ENCODE measurements around the gene ZNF343. TPM values are rescaled to one million over a fixed set of nuclear protein-coding genes. Genes with fewer than 3 reads are reported as not detected.

ZNF343 gene
- total RNA-seq, 4 donors from 2014 or later: 6.1 to 14.3 (median 12.7) TPM

- Histone ChIP-seq H3K27me3 (no peaks in the 10 kb centered on the region), H3K36me3 (peaks cover 0 to 65% of the 10 kb centered on the region in 2 donors), H3K9me3 (no peaks in the 10 kb centered on the region), H3K4me3 (no peak overlapping the region), H3K4me1 (no peaks in the 10 kb centered on the region), H3K27ac (no peak overlapping the region)
- TF ChIP-seq, protein P1, sequence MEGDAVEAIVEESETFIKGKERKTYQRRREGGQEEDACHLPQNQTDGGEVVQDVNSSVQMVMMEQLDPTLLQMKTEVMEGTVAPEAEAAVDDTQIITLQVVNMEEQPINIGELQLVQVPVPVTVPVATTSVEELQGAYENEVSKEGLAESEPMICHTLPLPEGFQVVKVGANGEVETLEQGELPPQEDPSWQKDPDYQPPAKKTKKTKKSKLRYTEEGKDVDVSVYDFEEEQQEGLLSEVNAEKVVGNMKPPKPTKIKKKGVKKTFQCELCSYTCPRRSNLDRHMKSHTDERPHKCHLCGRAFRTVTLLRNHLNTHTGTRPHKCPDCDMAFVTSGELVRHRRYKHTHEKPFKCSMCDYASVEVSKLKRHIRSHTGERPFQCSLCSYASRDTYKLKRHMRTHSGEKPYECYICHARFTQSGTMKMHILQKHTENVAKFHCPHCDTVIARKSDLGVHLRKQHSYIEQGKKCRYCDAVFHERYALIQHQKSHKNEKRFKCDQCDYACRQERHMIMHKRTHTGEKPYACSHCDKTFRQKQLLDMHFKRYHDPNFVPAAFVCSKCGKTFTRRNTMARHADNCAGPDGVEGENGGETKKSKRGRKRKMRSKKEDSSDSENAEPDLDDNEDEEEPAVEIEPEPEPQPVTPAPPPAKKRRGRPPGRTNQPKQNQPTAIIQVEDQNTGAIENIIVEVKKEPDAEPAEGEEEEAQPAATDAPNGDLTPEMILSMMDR (IDR thresholded peaks at IDR 0.05 in 4 of 5, conservative IDR thresholded peaks at IDR 0.05 in 1 of 5): no peak
- no peak for TF ChIP-seq POLR2A (IDR thresholded peaks at IDR 0.05)
- intact Hi-C loops (cut with DNase I; ENCODE audit: low total_unique reads): no loop called here
- in situ Hi-C loops (cut with MboI; ENCODE audit: low sequenced_read_pairs in 4 of 4): no loop called here
- ATAC-seq (no peak), DNase-seq (no peak)
Measured at GRCh38 chr20:2485080-2485479, 23.6 kb downstream of the ZNF343 start.

- H3K4me3 ChIP-seq: no peak overlapping the region
- peaks cover 0 to 57% of the 10 kb centered on the region in 2 donors for H3K36me3 ChIP-seq
- no peak for ATAC-seq
- H3K4me1 ChIP-seq: no peaks in the 10 kb centered on the region
- no peaks in the 10 kb centered on the region for H3K27me3 ChIP-seq
- no peak for TF ChIP-seq POLR2A (IDR thresholded peaks at IDR 0.05)
- TF ChIP-seq, protein P1 (IDR thresholded peaks at IDR 0.05 in 4 of 5, conservative IDR thresholded peaks at IDR 0.05 in 1 of 5): no peak
- H3K9me3 ChIP-seq: no peaks in the 10 kb centered on the region
- intact Hi-C loops (cut with DNase I; ENCODE audit: low total_unique reads): no loop called here
- no peak overlapping the region for H3K27ac ChIP-seq
- in situ Hi-C loops (cut with MboI; ENCODE audit: low sequenced_read_pairs in 4 of 4): no loop called here
- DNase-seq: no peak
Measured at GRCh38 chr20:2483504-2483903, 25.2 kb downstream of the ZNF343 start.

GRCh38 chr20:2480381-2480780, 28.3 kb downstream of the ZNF343 start:
- Histone ChIP-seq H3K4me1 (no peaks in the 10 kb centered on the region), H3K9me3 (no peaks in the 10 kb centered on the region), H3K27ac (no peak overlapping the region), H3K27me3 (no peaks in the 10 kb centered on the region), H3K4me3 (no peak overlapping the region), H3K36me3 (peaks cover 0 to 48% of the 10 kb centered on the region in 2 donors)
- no peak for TF ChIP-seq POLR2A (IDR thresholded peaks at IDR 0.05)
- TF ChIP-seq, protein P1 (IDR thresholded peaks at IDR 0.05 in 4 of 5, conservative IDR thresholded peaks at IDR 0.05 in 1 of 5): no peak
- in situ Hi-C loops (cut with MboI; ENCODE audit: low sequenced_read_pairs in 4 of 4) (no loop called here), intact Hi-C loops (cut with DNase I; ENCODE audit: low total_unique reads) (no loop called here)
- ATAC-seq (no peak), DNase-seq (no peak)

- ATAC-seq: no peak
- Histone ChIP-seq H3K27ac (no peak overlapping the region), H3K9me3 (no peaks in the 10 kb centered on the region), H3K27me3 (no peaks in the 10 kb centered on the region), H3K36me3 (peaks cover 0 to 17% of the 10 kb centered on the region in 2 donors), H3K4me3 (no peak overlapping the region), H3K4me1 (no peaks in the 10 kb centered on the region)
- intact Hi-C loops (cut with DNase I; ENCODE audit: low total_unique reads): no loop called here
- TF ChIP-seq, protein P1 (IDR thresholded peaks at IDR 0.05 in 4 of 5, conservative IDR thresholded peaks at IDR 0.05 in 1 of 5): no peak
- no peak for TF ChIP-seq POLR2A (IDR thresholded peaks at IDR 0.05)
- in situ Hi-C loops (cut with MboI; ENCODE audit: low sequenced_read_pairs in 4 of 4): no loop called here
- DNase-seq: no peak
Measured at GRCh38 chr20:2476742-2477615, 31.7 kb downstream of the ZNF343 start.
